ENCODE results near the gene LINGO4.

LINGO4 gene

GRCh38 chr1:151779852-151780251, 25.4 kb downstream of the LINGO4 start (continued):
- TF ChIP-seq TSHZ1 (tag by site-specific recombination; IDR thresholded peaks at IDR 0.05; ENCODE audit: borderline replicate concordance): no peak
- no peak for TF ChIP-seq ZNF302 (tag by site-specific recombination; IDR thresholded peaks at IDR 0.05; ENCODE audit: low read depth)
- TF ChIP-seq ZNF114 (tag by site-specific recombination; IDR thresholded peaks at IDR 0.05): no peak
- TF ChIP-seq ZNF610 (tag by site-specific recombination; IDR thresholded peaks at IDR 0.05; ENCODE audit: borderline replicate concordance): no peak
- TF ChIP-seq ZNF16 (tag by site-specific recombination; IDR thresholded peaks at IDR 0.05; ENCODE audit: low read depth): no peak
- TF ChIP-seq ZNF146 (tag by site-specific recombination; IDR thresholded peaks at IDR 0.05): no peak
- no peak for TF ChIP-seq ZNF175 (tag by site-specific recombination; IDR thresholded peaks at IDR 0.05)
- no peak for TF ChIP-seq MEIS1 (CRISPR knock-in tag; IDR thresholded peaks at IDR 0.05; ENCODE audit: borderline replicate concordance)
- TF ChIP-seq ZNF133 (tag by site-specific recombination; IDR thresholded peaks at IDR 0.05): no peak
- no peak for TF ChIP-seq ZNF571 (tag by site-specific recombination; IDR thresholded peaks at IDR 0.05)
- TF ChIP-seq KLF7 (tag by site-specific recombination; IDR thresholded peaks at IDR 0.05; ENCODE audit: borderline replicate concordance): no peak
- TF ChIP-seq ZXDB (tag by site-specific recombination; IDR thresholded peaks at IDR 0.05): no peak

- POLR2A ChIA-PET: interaction anchor here (0.6 kb wide), 1 partner anchor 13 kb away, joined by 3 read pairs; the partner anchor contains the start of gene TDRKH
- Histone ChIP-seq H3K4me1 (ENCODE audit: control insufficient read depth, insufficient read depth, low read length) (no peaks in the 10 kb centered on the region), H3K9me3 (ENCODE audit: control insufficient read depth, insufficient read depth, low read depth, low read length) (no peaks in the 10 kb centered on the region), H3K27ac (ENCODE audit: extremely low read depth, low read depth, low read length) (no peak overlapping the region), H3K36me3 (ENCODE audit: control insufficient read depth in 2 of 2, insufficient read depth in 1 of 2, low read length in 2 of 2) (peaks cover 6 to 66% of the 10 kb centered on the region in 2 experiments), H3K4me3 (ENCODE audit: low read depth, low read length) (no peak overlapping the region)
- no peak for TF ChIP-seq ZEB2 (tag by site-specific recombination; IDR thresholded peaks at IDR 0.05)
- CTCF ChIA-PET: interaction anchor here (0.6 to 0.9 kb wide), 2 partner anchors 12 to 373 kb away, joined by 3 read pairs; no protein-coding TSS in a partner anchor
Measured at GRCh38 chr1:151777317-151777716, 27.9 kb downstream of the LINGO4 start.

- Histone ChIP-seq H3K4me3 (ENCODE audit: low read depth, low read length) (no peak overlapping the region), H3K36me3 (ENCODE audit: control insufficient read depth in 2 of 2, insufficient read depth in 1 of 2, low read length in 2 of 2) (peaks cover 1 to 65% of the 10 kb centered on the region in 2 experiments), H3K4me1 (ENCODE audit: control insufficient read depth, insufficient read depth, low read length) (no peaks in the 10 kb centered on the region), H3K9me3 (ENCODE audit: control insufficient read depth, insufficient read depth, low read depth, low read length) (no peaks in the 10 kb centered on the region), H3K27ac (ENCODE audit: extremely low read depth, low read depth, low read length) (no peak overlapping the region)
- CTCF ChIA-PET: interaction anchor here (0.5 to 0.9 kb wide), 2 partner anchors 11 to 13 kb away, joined by 3 to 4 read pairs; no protein-coding TSS in a partner anchor
- POLR2A ChIA-PET: no interaction called here
- TF ChIP-seq SALL2 (tag by site-specific recombination; IDR thresholded peaks at IDR 0.05; ENCODE audit: borderline replicate concordance) (no peak), ZNF133 (tag by site-specific recombination; IDR thresholded peaks at IDR 0.05) (peak; percentile 92), ZNF843 (tag by site-specific recombination; IDR thresholded peaks at IDR 0.05) (no peak), ZNF747 (tag by site-specific recombination; IDR thresholded peaks at IDR 0.05) (no peak), PRDM2 (tag by site-specific recombination; IDR thresholded peaks at IDR 0.05; ENCODE audit: borderline replicate concordance) (no peak), ZNF701 (tag by site-specific recombination; IDR thresholded peaks at IDR 0.05) (no peak)
Measured at GRCh38 chr1:151776665-151777062, 28.6 kb downstream of the LINGO4 start.

All from HEK293 (cell line).